Muscle layer of duodenum (tissue), 2 donors: Measurements from ENCODE around the gene ATG13.
A peak's percentile ranks its signal among the peaks of the same experiment; 100 is the strongest.
"Not testable (repeated sequence)": the region's sequence is repeated elsewhere in the genome, so short reads cannot be mapped to it uniquely, and the experiment has no call there.

Experiments
- H3K27ac ChIP-seq: one replicate; pipeline ENCODE4 v1.7.0; 2013; ENCODE audit warnings: mild to moderate bottlenecking, low read length
- H3K27me3 ChIP-seq: one replicate; pipeline ENCODE4 v1.7.0; 2013; ENCODE audit warnings: low read depth, mild to moderate bottlenecking, control low read depth, low read length
- H3K36me3 ChIP-seq, 2 donors: one replicate each; pipeline ENCODE4 v1.7.0; 2013; ENCODE audit warnings: low read length in 2 of 2, control low read depth in 1 of 2, mild to moderate bottlenecking in 1 of 2; ENCODE audit not compliant: insufficient read depth in 2 of 2, control insufficient read depth in 1 of 2
- H3K4me1 ChIP-seq, 2 donors: one replicate each; pipeline ENCODE4 v1.7.0; 2013; ENCODE audit warnings: low read length in 2 of 2, mild to moderate bottlenecking in 2 of 2, control low read depth in 1 of 2, moderate library complexity in 1 of 2; ENCODE audit not compliant: insufficient read depth in 2 of 2, control insufficient read depth in 1 of 2
- H3K4me3 ChIP-seq, 2 donors: one replicate each; pipeline ENCODE4 v1.7.0; 2013; ENCODE audit warnings: low read length in 2 of 2, low read depth in 1 of 2, mild to moderate bottlenecking in 1 of 2
- H3K9me3 ChIP-seq, 2 donors: one replicate each; pipeline ENCODE4 v1.7.0; 2013; ENCODE audit warnings: low read length in 2 of 2, control low read depth in 1 of 2, mild to moderate bottlenecking in 1 of 2; ENCODE audit not compliant: control insufficient read depth in 1 of 2
- donor health status: healthy.

ATG13 gene

GRCh38 chr11:46617134-46617971, at the start of gene ATG13, which contains the start of gene HARBI1:
ATG13 (plus strand) TSS chr11:46617553; CDS start chr11:46644292, 26,739 bp downstream.
HARBI1 (minus strand) TSS chr11:46617227; CDS start chr11:46616237, 990 bp downstream.
- Histone ChIP-seq H3K36me3 (peaks cover 5 to 14% of the 10 kb centered on the region in 2 donors), H3K27me3 (no peaks in the 10 kb centered on the region), H3K4me3 (peak within 1 kb of the TSS; percentile 89 to 96), H3K27ac (peak within 1 kb of the TSS; percentile 98), H3K4me1 (peaks cover 4 to 23% of the 10 kb centered on the region in 2 donors), H3K9me3 (no peaks in the 10 kb centered on the region)

GRCh38 chr11:46570790-46571398, 46.5 kb upstream of the ATG13 start:
- peaks cover 0 to 20% of the 10 kb centered on the region in 2 donors for H3K4me1 ChIP-seq
- no peaks in the 10 kb centered on the region for H3K9me3 ChIP-seq
- no peak overlapping the region for H3K27ac ChIP-seq
- H3K36me3 ChIP-seq, result no peaks in the 10 kb centered on the region
- no peaks in the 10 kb centered on the region for H3K27me3 ChIP-seq
- no peak overlapping the region for H3K4me3 ChIP-seq

DNA sequence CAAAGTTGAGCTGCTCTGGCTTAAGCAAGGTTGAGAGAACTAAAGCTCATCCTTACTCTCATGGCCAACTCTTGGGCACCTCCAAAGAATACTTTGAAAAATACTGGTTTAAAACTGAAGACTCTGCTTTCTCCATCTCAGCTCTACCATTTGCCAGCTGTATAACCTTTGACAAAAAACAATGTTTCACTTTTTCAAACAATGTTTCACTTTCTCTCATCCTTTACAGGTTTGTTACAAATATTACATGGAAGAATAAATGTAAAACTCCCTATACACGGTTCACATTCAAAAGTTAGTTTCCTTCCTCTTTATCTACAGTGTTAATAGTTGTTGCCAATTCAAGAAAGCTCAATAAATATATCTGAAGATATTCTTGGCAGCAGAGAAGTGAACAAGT, 42.7 kb upstream of the ATG13 start:
- H3K4me3 ChIP-seq, result no peak overlapping the region
- H3K4me1 ChIP-seq, result peaks cover 0 to 20% of the 10 kb centered on the region in 2 donors
- H3K27ac ChIP-seq, result no peak overlapping the region

DNA sequence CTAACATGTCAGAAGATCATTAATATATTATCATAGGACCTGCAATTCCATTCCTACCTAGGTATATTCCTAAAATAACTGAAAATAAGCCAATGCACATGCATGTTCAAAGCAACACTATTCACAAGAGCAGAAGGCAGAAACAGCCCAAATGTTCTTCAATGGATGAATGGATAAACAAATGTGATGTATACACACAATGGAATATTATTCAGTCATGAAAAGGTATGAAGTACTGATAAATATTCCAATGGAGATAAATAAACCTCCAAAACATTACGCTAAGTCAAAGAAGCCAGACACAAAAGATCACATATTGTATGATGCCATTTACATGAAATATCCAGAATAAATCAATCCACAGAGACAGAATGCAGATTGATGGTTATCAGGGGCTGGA, 40.3 kb upstream of the ATG13 start:
- Histone ChIP-seq H3K27me3 (no peaks in the 10 kb centered on the region), H3K4me1 (peaks cover 0 to 7% of the 10 kb centered on the region in 2 donors), H3K4me3 (no peak overlapping the region), H3K36me3 (no peaks in the 10 kb centered on the region), H3K9me3 (no peaks in the 10 kb centered on the region), H3K27ac (no peak overlapping the region)

More for the DNA sequence above, 42.7 kb upstream of the ATG13 start:
- Histone ChIP-seq H3K9me3 (no peaks in the 10 kb centered on the region), H3K27me3 (no peaks in the 10 kb centered on the region), H3K36me3 (no peaks in the 10 kb centered on the region)

DNA sequence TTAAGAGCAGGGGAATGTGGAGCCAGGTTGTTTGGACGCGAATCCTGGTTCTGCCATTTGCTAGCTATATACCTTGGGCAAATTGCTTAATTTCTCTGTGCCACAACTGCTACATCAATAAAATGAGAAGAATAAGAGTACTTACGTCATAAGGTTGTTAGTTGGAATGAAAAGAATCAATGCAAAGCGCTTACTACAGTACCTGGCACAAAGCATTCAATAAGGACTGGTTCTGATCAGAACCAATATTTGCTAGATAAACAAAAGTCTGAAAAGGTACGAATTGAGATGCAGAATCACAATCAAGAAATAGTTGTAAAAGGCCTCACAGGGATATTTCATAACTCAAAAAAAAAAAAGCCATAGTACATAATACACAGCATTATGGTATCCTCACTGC, 34.8 kb upstream of the ATG13 start:
- peaks cover 0 to 5% of the 10 kb centered on the region in 2 donors for H3K4me1 ChIP-seq
- no peaks in the 10 kb centered on the region for H3K36me3 ChIP-seq
- no peak overlapping the region for H3K4me3 ChIP-seq
- H3K27ac ChIP-seq, result no peak overlapping the region
- no peaks in the 10 kb centered on the region for H3K9me3 ChIP-seq
- no peaks in the 10 kb centered on the region for H3K27me3 ChIP-seq

GRCh38 chr11:46583513-46583912, 33.8 kb upstream of the ATG13 start:
- not testable (repeated sequence) for H3K4me3 ChIP-seq, H3K9me3 ChIP-seq, H3K27me3 ChIP-seq, H3K27ac ChIP-seq, H3K36me3 ChIP-seq, H3K4me1 ChIP-seq

GRCh38 chr11:46588131-46588530, 29.2 kb upstream of the ATG13 start:
- Histone ChIP-seq H3K4me3 (no peak overlapping the region), H3K27ac (no peak overlapping the region), H3K27me3 (no peaks in the 10 kb centered on the region), H3K4me1 (peaks cover 4 to 24% of the 10 kb centered on the region in 2 donors), H3K9me3 (no peaks in the 10 kb centered on the region), H3K36me3 (no peaks in the 10 kb centered on the region)

DNA sequence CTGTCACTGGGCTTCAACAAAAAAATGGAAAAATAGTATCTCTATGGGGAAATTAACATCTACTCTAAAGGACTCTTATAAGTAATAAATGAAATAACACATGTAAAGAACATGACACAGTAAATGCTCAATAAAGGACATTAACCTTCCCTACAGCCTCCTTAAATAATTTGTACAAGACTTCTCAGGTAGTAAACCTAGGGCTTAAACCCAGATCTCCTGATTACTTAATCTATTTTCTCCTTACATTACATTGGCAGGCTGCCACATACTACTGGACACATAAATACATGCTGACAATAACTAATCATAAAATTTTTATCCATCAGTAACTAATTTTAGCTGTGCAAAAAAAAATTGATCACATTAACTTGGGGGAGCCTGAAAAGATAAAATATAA, 28.4 kb upstream of the ATG13 start:
- no peaks in the 10 kb centered on the region for H3K27me3 ChIP-seq
- H3K9me3 ChIP-seq, result no peaks in the 10 kb centered on the region
- H3K4me1 ChIP-seq, result peaks cover 4 to 25% of the 10 kb centered on the region in 2 donors
- no peak overlapping the region for H3K4me3 ChIP-seq
- H3K36me3 ChIP-seq, result no peaks in the 10 kb centered on the region
- H3K27ac ChIP-seq, result no peak overlapping the region

DNA sequence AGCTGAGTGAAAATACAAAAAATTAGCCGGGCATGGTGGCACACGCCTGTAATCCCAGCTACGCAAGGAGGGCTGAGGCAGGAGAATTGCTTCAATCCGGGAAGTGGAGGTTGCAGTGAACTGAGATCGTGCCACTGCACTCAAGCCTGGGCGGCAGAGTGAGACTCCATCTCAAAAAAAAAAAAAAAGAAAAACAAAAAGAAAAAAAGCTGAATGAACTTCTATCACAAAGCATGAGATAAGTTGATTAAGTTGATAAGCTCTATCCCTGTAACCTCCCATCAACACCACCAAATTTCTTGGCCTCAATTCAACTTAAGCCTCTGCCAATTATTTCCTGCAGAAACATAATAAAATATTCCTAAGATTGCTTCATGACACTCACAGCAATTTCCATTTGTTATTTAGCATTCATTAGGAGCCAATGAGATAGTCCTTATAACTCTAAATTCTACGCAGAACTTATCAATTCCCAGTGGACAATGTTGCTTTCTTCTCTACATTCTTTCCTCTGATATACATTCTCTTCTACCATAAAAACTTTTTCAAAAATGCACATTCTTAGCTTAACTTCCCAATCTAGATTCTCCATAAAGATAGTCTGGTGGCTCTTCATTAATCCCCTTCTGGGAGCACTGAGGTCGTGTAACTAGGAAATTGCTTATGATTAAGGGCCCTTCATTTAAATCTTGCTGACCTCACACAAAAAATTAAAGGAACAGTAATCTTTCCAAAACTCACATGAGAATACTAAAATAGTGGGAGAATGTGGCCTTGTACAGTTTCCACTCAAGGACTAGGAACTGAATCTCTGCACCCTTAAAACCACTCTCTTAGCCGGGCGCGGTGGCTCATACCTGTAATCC, 26.4 kb upstream of the ATG13 start:
- H3K27ac ChIP-seq, result no peak overlapping the region
- no peak overlapping the region for H3K4me3 ChIP-seq
- H3K36me3 ChIP-seq, result no peaks in the 10 kb centered on the region
- H3K27me3 ChIP-seq, result no peaks in the 10 kb centered on the region
- H3K9me3 ChIP-seq, result no peaks in the 10 kb centered on the region
- peaks cover 4 to 25% of the 10 kb centered on the region in 2 donors for H3K4me1 ChIP-seq

GRCh38 chr11:46593550-46594373, 23.6 kb upstream of the ATG13 start, which contains the start of gene AMBRA1:
AMBRA1 (minus strand) TSS chr11:46594023; CDS start chr11:46548380, 45,643 bp downstream.
- Histone ChIP-seq H3K36me3 (no peaks in the 10 kb centered on the region), H3K9me3 (no peaks in the 10 kb centered on the region), H3K27ac (peak within 1 kb of the TSS; percentile 62), H3K4me1 (peaks cover 4 to 25% of the 10 kb centered on the region in 2 donors), H3K4me3 (peak within 1 kb of the TSS; percentile 89 to 96), H3K27me3 (no peaks in the 10 kb centered on the region)
